HepG2 (cell line): ENCODE data around the gene BATF. TPM values are rescaled to one million over a fixed set of nuclear protein-coding genes. Genes with fewer than 3 reads are reported as not detected.

Experiments used
- ATAC-seq: fragments of 200-7000 bp; cut with Tn5 transposase; 3 replicates; pipeline ENCODE4 v1.9.1; 2020; ENCODE audit warnings: mild to moderate bottlenecking, moderate library complexity
- BruUV-seq: library from RNA; stranded (reverse); fragments of 400-500 nt; replicated peaks from 2 replicates; lab custom pipeline; 2021; lab: Mats Ljungman, UMichigan
- CTCF ChIA-PET: fragments of 300-600 bp; formaldehyde crosslinking; extraction: SDS; loops from one replicate; lab custom pipeline; 2021; ENCODE audit warnings: low total read pairs, inconsistent platforms, low intra/inter-chr PET ratio; lab: Yijun Ruan, JAX
- POLR2A ChIA-PET: fragments of 350-600 bp; sonication (Branson Sonifier 250); formaldehyde crosslinking; loops from one replicate; lab custom pipeline; 2020; ENCODE audit warnings: antibody characterized with exemption, inconsistent platforms; lab: Yijun Ruan, JAX
- DNase-seq: peaks from one replicate; pipeline ENCODE4 v3.0.0-alpha.2; 2015; ENCODE audit warnings: low spot score
- FAIRE-seq: peaks from 3 replicates; lab custom pipeline; 2011; peaks lifted over from hg19 to GRCh38; lab: Jason Lieb, UNC
- H2AFZ ChIP-seq: one replicate; pipeline ENCODE4 v1.6.1; 2011; ENCODE audit warnings: low read length, inconsistent platforms
- H3K27ac ChIP-seq: fragments of 300-600 bp; 3 replicates; pipeline ENCODE4 v1.8.0; 2011; ENCODE audit warnings: mixed run types, mild to moderate bottlenecking, mixed read lengths, low read length, inconsistent platforms; ENCODE audit not compliant: insufficient read depth; ENCODE audit errors: extremely low read length
- H3K27me3 ChIP-seq, 2 experiments: fragments of 200-600 bp in 1 of 2; 2 replicates in 1 of 2; 3 replicates in 1 of 2; pipeline versions ENCODE4 v1.6.0 to v1.8.0; 2011; ENCODE audit warnings: low read length in 2 of 2, mild to moderate bottlenecking in 2 of 2, moderate library complexity in 2 of 2, inconsistent platforms in 1 of 2; ENCODE audit not compliant: insufficient read depth in 2 of 2, control insufficient read depth in 1 of 2
- H3K36me3 ChIP-seq, 2 experiments: fragments of 200-600 bp in 1 of 2; replicated peaks in 1 of 2; 2 replicates in 1 of 2; 3 replicates in 1 of 2; pipeline versions ENCODE4 v1.5.1 to v1.8.0; 2011; ENCODE audit warnings: low read length in 2 of 2, inconsistent platforms in 1 of 2; ENCODE audit not compliant: insufficient read depth in 2 of 2, control insufficient read depth in 1 of 2
- H3K4me1 ChIP-seq: 2 replicates; pipeline ENCODE4 v1.5.1; 2012; ENCODE audit warnings: low read length, inconsistent platforms; ENCODE audit not compliant: insufficient read depth
- H3K4me2 ChIP-seq: 2 replicates; pipeline ENCODE4 v1.6.0; 2011; ENCODE audit warnings: low read depth, low read length, inconsistent platforms
- H3K4me3 ChIP-seq, 3 experiments: fragments of 200-600 bp in 1 of 3; sonication (generic), shearing (Covaris generic) in 1 of 3; replicated peaks in 1 of 3; 2 replicates each; pipeline ENCODE4 v1.5.1; 2011 to 2016; ENCODE audit warnings: low read length in 3 of 3, inconsistent platforms in 2 of 3, low read depth in 2 of 3, mild to moderate bottlenecking in 2 of 3, control low read depth in 1 of 3, mixed read lengths in 1 of 3; ENCODE audit not compliant: insufficient read depth in 1 of 3
- H3K79me2 ChIP-seq: one replicate; pipeline ENCODE4 v1.6.1; 2011; ENCODE audit warnings: low read length, inconsistent platforms; ENCODE audit not compliant: insufficient read depth
- H3K9ac ChIP-seq: 2 replicates; pipeline ENCODE4 v1.6.0; 2011; ENCODE audit warnings: mild to moderate bottlenecking, low read depth, low read length, inconsistent platforms; ENCODE audit not compliant: insufficient read depth
- H3K9me3 ChIP-seq: 2 replicates; pipeline ENCODE4 v1.5.1; 2012; ENCODE audit warnings: mild to moderate bottlenecking, low read length
- H4K20me1 ChIP-seq: 2 replicates; pipeline ENCODE4 v1.6.0; 2011; ENCODE audit warnings: inconsistent platforms, mild to moderate bottlenecking, low read length, moderate library complexity; ENCODE audit not compliant: insufficient read depth
- AGO1 ChIP-seq: fragments of 200-400 bp; formaldehyde crosslinking; IDR thresholded peaks from 2 replicates; pipeline ENCODE4 v1.6.1; 2017; ENCODE audit warnings: mild to moderate bottlenecking, low read depth, low read length, moderate library complexity; ENCODE audit not compliant: poor library complexity, severe bottlenecking
- HCFC1 ChIP-seq: fragments of 150-350 bp; IDR thresholded peaks from 2 replicates; pipeline ENCODE4 v1.6.1; 2014; ENCODE audit warnings: low read depth, low read length
- KDM1A ChIP-seq: IDR thresholded peaks from 2 replicates; pipeline ENCODE4 v1.6.1; 2016; ENCODE audit warnings: missing compliant biosample characterization
- MAFK ChIP-seq, 2 experiments: IDR thresholded peaks in 1 of 2; conservative IDR thresholded peaks in 1 of 2; 2 replicates each; pipeline ENCODE4 v1.6.1; 2011; ENCODE audit warnings: improper control_type of control experiment in 2 of 2, low read length in 2 of 2
- MIER3 ChIP-seq: IDR thresholded peaks from 2 replicates; pipeline ENCODE4 v1.6.1; 2016; ENCODE audit warnings: missing compliant biosample characterization, borderline replicate concordance
- MYNN ChIP-seq: sonication (generic); formaldehyde crosslinking; IDR thresholded peaks from 2 replicates; pipeline ENCODE4 v1.4.0; 2020; ENCODE audit warnings: mild to moderate bottlenecking, low read depth, missing genetic modification reagents
- NCOA5 ChIP-seq: sonication (generic); formaldehyde crosslinking; IDR thresholded peaks from 2 replicates; pipeline ENCODE4 v1.4.0; 2020; ENCODE audit warnings: missing genetic modification reagents
- SMARCE1 ChIP-seq: fragments of 450-650 bp; IDR thresholded peaks from 2 replicates; pipeline ENCODE4 v1.6.1; 2017; ENCODE audit warnings: borderline replicate concordance
- SMC3 ChIP-seq: IDR thresholded peaks from 2 replicates; pipeline ENCODE4 v1.6.1; 2011; ENCODE audit warnings: low read length, improper control_type of control experiment
- SP5 ChIP-seq: IDR thresholded peaks from 2 replicates; pipeline ENCODE4 v1.6.1; 2016; ENCODE audit warnings: low read depth, borderline replicate concordance
- ZNF253 ChIP-seq: sonication (generic); formaldehyde crosslinking; IDR thresholded peaks from 2 replicates; pipeline ENCODE4 v1.8.0; 2022; ENCODE audit warnings: mild to moderate bottlenecking, missing genetic modification reagents, borderline replicate concordance
- ZNF431 ChIP-seq: sonication (generic); formaldehyde crosslinking; IDR thresholded peaks from 2 replicates; pipeline ENCODE4 v1.9.0; 2022; ENCODE audit warnings: missing genetic modification reagents, low read depth, mild to moderate bottlenecking, borderline replicate concordance
- ZNF432 ChIP-seq: sonication (generic); formaldehyde crosslinking; IDR thresholded peaks from 2 replicates; pipeline ENCODE4 v1.5.0; 2020; ENCODE audit warnings: missing genetic modification reagents, mild to moderate bottlenecking, borderline replicate concordance
- ZNF44 ChIP-seq: sonication (generic); formaldehyde crosslinking; IDR thresholded peaks from 2 replicates; pipeline ENCODE4 v1.5.1; 2020; ENCODE audit warnings: mild to moderate bottlenecking, missing genetic modification reagents
- ZNF446 ChIP-seq: sonication (generic); formaldehyde crosslinking; IDR thresholded peaks from 2 replicates; pipeline ENCODE4 v1.5.0; 2020; ENCODE audit warnings: mild to moderate bottlenecking, missing genetic modification reagents
- ZNF512 ChIP-seq: sonication (generic); formaldehyde crosslinking; IDR thresholded peaks from 2 replicates; pipeline ENCODE4 v1.4.0; 2020; ENCODE audit warnings: mild to moderate bottlenecking, missing genetic modification reagents
- ZNF790 ChIP-seq: sonication (generic); formaldehyde crosslinking; IDR thresholded peaks from 2 replicates; pipeline ENCODE4 v1.8.0; 2022; ENCODE audit warnings: missing genetic modification reagents, mild to moderate bottlenecking, borderline replicate concordance
- ZNF850 ChIP-seq: sonication (generic); formaldehyde crosslinking; conservative IDR thresholded peaks from 2 replicates; pipeline ENCODE4 v1.9.0; 2021; ENCODE audit warnings: mild to moderate bottlenecking, missing genetic modification reagents
- WGBS: methylation state at CpG from one replicate; pipeline ENCODE4 v1.1.6; 2017; ENCODE audit warnings: low lambda C conversion rate; 5-methylcytosine and 5-hydroxymethylcytosine counted together
- in situ Hi-C: cut with HindIII; loops from 2 replicates; pipeline ENCODE4 v1.10.0; 2017; ENCODE audit warnings: low pct_unique_long_range_greater_than_20kb; ENCODE audit not compliant: extremely low pct_ligation_motif_present
- intact Hi-C: fragments of 100-400 bp; cut with micrococcal nuclease; formaldehyde crosslinking; loops from one replicate; pipeline ENCODE4 v1.10.0; 2022; ENCODE audit not compliant: unreplicated experiment
- polyA plus RNA-seq, 8 experiments: library from polyadenylated mRNA; depleted of rRNA in 3 of 8; stranded (reverse) in 7 of 8; unstranded in 1 of 8; fragments of >200 nt; fragmentation: Illumina TruSeq in 4 of 8; extraction: Trizol in 4 of 8; gene quantifications; 2 replicates each; pipeline versions ENCODE4 v1.2.1 to v1.2.3, GENCODE V29; 2011 to 2016; ENCODE audit warnings: low read depth in 4 of 8, missing spikeins in 1 of 8, mixed read lengths in 1 of 8; ENCODE audit not compliant: insufficient read depth in 1 of 8
- total RNA-seq, 5 experiments: library from RNA; depleted of rRNA; stranded (reverse); fragments of >200 nt; fragmentation: Illumina TruSeq; extraction: Trizol; gene quantifications; 2 replicates each; pipeline ENCODE4 v1.2.3, GENCODE V29; 2016; ENCODE audit warnings: low read depth in 1 of 5

BATF gene
- total and polyA plus RNA-seq, 2 of the 13 experiments (the other 11 are each of a cell fraction or from before 2014, with no cell fraction given) = 0.22 to 0.37 TPM

- intact Hi-C loops (no loop called here), in situ Hi-C loops (no loop called here)
- CTCF ChIA-PET = no interaction called here
- no peaks in the 10 kb centered on the region for H4K20me1 ChIP-seq
- no peak for FAIRE-seq
- H3K9me3 ChIP-seq = no peaks in the 10 kb centered on the region
- ATAC-seq = no peak
- 9% methylated on average over 1 of the region's 1 CpG for WGBS
- H2AFZ ChIP-seq = no peak overlapping the region
- no peak for TF ChIP-seq ZNF446 (CRISPR knock-in tag)
- TF ChIP-seq AGO1 = no peak
- TF ChIP-seq ZNF512 = no peak
- TF ChIP-seq ZNF790 = no peak
- no peak for TF ChIP-seq ZNF850
- TF ChIP-seq HCFC1 = no peak
- TF ChIP-seq MIER3 (CRISPR knock-in tag) = no peak
- no peak for TF ChIP-seq SP5 (CRISPR knock-in tag)
- no peak for TF ChIP-seq MYNN (CRISPR knock-in tag)
- TF ChIP-seq KDM1A (CRISPR knock-in tag) = no peak
- no peak for TF ChIP-seq NCOA5 (CRISPR knock-in tag)
- TF ChIP-seq MAFK (conservative IDR thresholded peaks at IDR 0.05 in 1 of 2, IDR thresholded peaks at IDR 0.05 in 1 of 2; ENCODE audit: low read length in 2 of 2) = no peak
- no peak for TF ChIP-seq ZNF253 (CRISPR knock-in tag)
- no peak for TF ChIP-seq ZNF431 (CRISPR knock-in tag)
- no peak for TF ChIP-seq SMARCE1
- TF ChIP-seq ZNF44 (CRISPR knock-in tag) = no peak
- TF ChIP-seq SMC3 = no peak
- no peak for TF ChIP-seq ZNF432 (CRISPR knock-in tag)
- TF ChIP-seq, all 625 proteins: peak for 0
- H3K4me1 ChIP-seq = peaks cover 20% of the 10 kb centered on the region
- H3K9ac ChIP-seq = no peak overlapping the region
- no peak for DNase-seq
- H3K36me3 ChIP-seq = no peaks in the 10 kb centered on the region
- BruUV-seq = no TSS peak
- peaks cover 0 to 5% of the 10 kb centered on the region in 2 experiments; a peak in 2 of 5 replicates for H3K27me3 ChIP-seq
- H3K27ac ChIP-seq = no peak overlapping the region
- H3K4me3 ChIP-seq = no peak overlapping the region
- POLR2A ChIA-PET = no interaction called here
- no peaks in the 10 kb centered on the region for H3K79me2 ChIP-seq
- no peak overlapping the region for H3K4me2 ChIP-seq
These were observed 11.7 kb upstream of the BATF start for GRCh38 chr14:75510547-75510946.
